Astrocyte of the spinal cord (primary cell): ENCODE measurements around the gene LAMB1.
A peak's percentile ranks its signal among the peaks of the same experiment; 100 is the strongest.

Source experiments
- DNase-seq: peaks from one replicate; pipeline ENCODE4 v3.0.0; 2011; ENCODE audit warnings: low read depth, low spot score
- H3K4me3 ChIP-seq: 2 replicates; pipeline ENCODE4 v1.5.1; 2011; ENCODE audit warnings: low read depth, mild to moderate bottlenecking, low read length, moderate library complexity
- CTCF ChIP-seq: IDR thresholded peaks from 2 replicates; pipeline ENCODE4 v1.5.1; 2012; ENCODE audit warnings: low read depth, mild to moderate bottlenecking, low read length, inconsistent platforms
- in situ Hi-C: cut with HindIII; loops from 2 replicates; pipeline ENCODE4 v1.10.0; 2017; ENCODE audit warnings: low sequenced_read_pairs

The LAMB1 gene

GRCh38 chr7:107977048-107977447, 25.9 kb downstream of the LAMB1 start:
- in situ Hi-C loops: no loop called here
- TF ChIP-seq CTCF: no peak
- DNase-seq: no peak
- no peak overlapping the region for H3K4me3 ChIP-seq

- in situ Hi-C loops: no loop called here
- no peak for DNase-seq
These were observed 26.3 kb downstream of the LAMB1 start for GRCh38 chr7:107976620-107977019.

GRCh38 chr7:107975394-107976013, 27.5 kb downstream of the LAMB1 start:
- DNase-seq: no peak
- TF ChIP-seq CTCF: no peak
- H3K4me3 ChIP-seq: no peak overlapping the region
- in situ Hi-C loops: no loop called here

More at GRCh38 chr7:107976620-107977019, 26.3 kb downstream of the LAMB1 start:
- TF ChIP-seq CTCF: no peak
- no peak overlapping the region for H3K4me3 ChIP-seq

GRCh38 chr7:107973861-107974260, 29.1 kb downstream of the LAMB1 start:
- in situ Hi-C loops: no loop called here
- no peak for DNase-seq
- no peak for TF ChIP-seq CTCF
- no peak overlapping the region for H3K4me3 ChIP-seq

- no peak for DNase-seq
- in situ Hi-C loops: no loop called here
- no peak overlapping the region for H3K4me3 ChIP-seq
- TF ChIP-seq CTCF: no peak
These were observed 30.0 kb downstream of the LAMB1 start for GRCh38 chr7:107972941-107973376.

GRCh38 chr7:107972075-107972482, 30.9 kb downstream of the LAMB1 start:
- DNase-seq: peak; percentile 71
- TF ChIP-seq CTCF: no peak
- in situ Hi-C loops: no loop called here
- no peak overlapping the region for H3K4me3 ChIP-seq
